Measurements from ENCODE around the gene KDM4F.

KDM4F gene

DNA sequence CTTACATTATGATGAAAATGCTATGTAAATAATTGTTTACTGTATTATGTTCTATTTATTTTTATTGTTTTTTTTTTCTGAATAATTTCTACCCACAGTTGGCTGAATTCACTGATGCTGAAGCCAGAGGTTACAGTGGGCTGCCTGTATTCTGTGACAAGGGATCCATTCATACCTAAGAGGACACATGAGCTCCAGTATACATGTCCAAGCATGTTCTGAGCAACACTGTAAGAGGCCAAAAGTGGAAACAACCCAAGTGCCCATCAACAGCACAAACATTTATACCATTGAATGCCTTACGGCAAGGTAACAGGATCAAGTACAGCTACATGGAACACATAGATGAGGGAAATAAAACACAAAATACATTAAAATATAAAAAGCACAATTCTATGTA is 16.1 kb downstream of the KDM4F start:
- DNase-seq (ENCODE audit: low read depth): no peak

DNA sequence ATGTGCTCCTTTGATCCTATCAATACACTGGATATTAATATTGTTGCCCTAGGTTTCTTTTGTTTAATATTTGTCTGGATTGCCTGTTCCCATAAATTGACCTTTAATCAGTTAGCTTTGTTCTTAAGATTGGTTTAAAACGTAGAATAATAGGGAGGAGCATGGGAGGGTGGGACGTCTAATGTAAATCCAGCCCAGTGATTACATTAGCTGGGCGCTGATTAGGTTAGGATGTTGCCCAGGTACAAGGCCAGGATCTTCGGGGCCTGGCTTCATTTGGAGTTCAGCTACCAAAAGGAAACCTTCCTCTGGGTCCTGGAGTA is 17.5 kb downstream of the KDM4F start, which contains the start of gene SRSF8:
SRSF8 (plus strand) TSS at position 204 of the 323 bp plus-strand sequence. CDS start 308 bp downstream, outside the sequence.
- DNase-seq (ENCODE audit: low read depth): no peak

DNA sequence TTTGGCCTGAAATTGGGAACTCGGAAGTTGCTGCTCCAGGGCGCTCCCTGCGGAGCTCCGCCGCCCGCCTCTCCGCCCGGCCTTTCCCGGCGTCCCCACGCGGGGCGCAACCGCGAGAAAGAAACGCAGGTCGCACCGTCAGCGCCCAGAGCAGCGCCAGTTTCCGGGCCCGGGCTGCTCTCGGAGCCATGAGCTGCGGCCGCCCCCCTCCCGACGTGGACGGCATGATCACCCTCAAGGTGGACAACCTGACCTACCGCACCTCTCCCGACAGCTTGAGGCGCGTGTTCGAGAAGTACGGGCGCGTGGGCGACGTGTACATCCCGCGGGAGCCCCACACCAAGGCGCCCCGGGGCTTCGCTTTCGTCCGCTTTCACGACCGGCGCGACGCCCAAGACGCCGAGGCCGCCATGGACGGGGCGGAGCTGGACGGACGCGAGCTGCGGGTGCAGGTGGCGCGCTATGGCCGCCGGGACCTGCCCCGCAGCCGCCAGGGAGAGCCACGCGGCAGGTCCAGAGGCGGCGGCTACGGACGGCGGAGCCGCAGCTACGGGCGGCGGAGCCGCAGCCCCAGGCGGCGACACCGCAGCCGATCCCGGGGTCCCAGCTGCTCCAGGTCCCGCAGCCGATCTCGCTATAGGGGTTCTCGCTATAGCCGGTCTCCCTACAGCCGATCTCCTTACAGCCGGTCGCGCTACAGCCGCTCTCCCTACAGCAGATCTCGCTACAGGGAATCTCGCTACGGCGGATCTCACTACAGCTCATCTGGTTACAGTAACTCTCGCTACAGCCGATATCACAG is 18.0 kb downstream of the KDM4F start:
- DNase-seq (ENCODE audit: low read depth): peak; percentile 58

GRCh38 chr11:95067841-95068219 is 18.6 kb downstream of the KDM4F start:
- no peak for DNase-seq (ENCODE audit: low read depth)

DNA sequence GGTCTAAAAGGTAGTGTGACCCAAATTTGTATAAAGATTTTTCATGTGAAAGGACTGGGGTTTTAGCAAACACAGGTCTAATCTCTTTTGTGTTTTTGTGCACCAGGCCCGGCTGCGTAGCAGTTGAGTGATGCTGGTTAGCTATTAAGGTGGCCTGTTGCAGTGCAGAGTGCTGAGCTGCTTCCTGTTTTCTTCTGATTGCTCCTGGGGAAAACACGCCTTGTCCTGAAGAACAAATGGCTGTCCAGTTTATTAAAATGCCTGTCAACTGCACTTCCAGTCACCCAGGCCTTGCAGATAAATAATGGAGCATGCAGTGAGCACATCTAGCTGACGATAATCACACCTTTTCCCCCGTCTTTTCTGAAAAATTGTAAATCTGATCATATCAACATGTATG is 19.3 kb downstream of the KDM4F start:
- peak; percentile 31 for DNase-seq (ENCODE audit: low read depth)

GRCh38 chr11:95070471-95070870 is 21.2 kb downstream of the KDM4F start:
- DNase-seq (ENCODE audit: low read depth): no peak

DNA sequence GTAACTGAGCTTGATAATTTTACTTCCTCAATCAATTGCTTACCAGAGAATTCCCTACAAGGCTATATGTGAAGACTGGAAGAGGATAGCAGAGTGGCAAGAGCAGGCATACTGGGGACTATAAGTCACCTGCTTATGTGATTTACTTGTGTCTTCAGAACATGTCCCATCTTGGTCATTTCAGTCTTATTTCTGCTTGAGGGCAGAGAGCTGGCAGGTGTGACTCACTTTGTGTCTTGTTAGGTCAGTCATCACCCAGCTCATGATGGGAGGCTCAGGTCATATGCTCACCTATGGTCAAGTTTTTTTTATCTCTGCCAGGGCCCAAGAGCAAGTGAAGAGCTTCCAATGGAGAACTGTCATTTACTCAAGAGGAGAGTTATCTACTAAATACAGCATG is 23.7 kb downstream of the KDM4F start:
- no peak for DNase-seq (ENCODE audit: low read depth)

DNA sequence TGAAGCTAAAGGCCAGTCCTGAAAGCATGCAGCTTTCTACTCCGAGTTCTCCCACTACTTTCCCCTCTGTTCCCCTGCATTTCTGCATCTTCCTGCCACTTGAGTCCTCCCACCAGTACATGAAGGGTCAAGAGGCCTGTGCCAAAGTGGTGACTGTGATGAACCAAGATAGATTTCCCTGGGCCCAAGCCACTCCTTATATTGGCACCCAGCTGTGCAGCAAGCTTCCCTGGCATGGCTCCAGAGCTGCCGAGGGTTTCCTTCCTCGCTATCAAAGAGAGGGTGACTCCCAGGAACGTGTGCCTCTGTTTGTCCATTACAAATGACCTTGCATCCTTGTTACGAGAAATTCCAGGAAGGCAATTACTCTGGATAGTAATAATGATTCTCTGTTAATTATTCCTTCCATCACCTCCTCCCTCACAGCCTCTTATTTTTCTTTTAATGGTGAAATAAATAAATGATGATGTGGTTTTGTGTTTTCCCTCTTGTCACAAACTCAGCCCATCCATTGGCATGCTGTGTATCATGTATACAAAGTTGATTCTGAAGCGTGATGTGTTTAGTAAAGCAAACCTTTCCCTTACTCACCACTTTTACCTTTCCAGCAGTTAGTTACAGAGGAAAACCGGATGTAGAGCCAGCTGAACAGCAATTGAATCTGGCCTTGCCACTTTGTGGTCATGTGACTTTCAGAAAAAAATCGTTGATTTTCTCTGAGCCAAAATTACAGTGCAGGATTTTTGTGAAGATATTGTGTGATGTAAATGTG is 25.8 kb downstream of the KDM4F start:
- no peak for DNase-seq (ENCODE audit: low read depth)

GRCh38 chr11:95076416-95076815 is 27.2 kb downstream of the KDM4F start:
- no peak for DNase-seq (ENCODE audit: low read depth)

GRCh38 chr11:95076981-95077380 is 27.8 kb downstream of the KDM4F start:
- DNase-seq (ENCODE audit: low read depth): no peak

- DNase-seq (ENCODE audit: low read depth): no peak
Observed at GRCh38 chr11:95078526-95078925, 29.3 kb downstream of the KDM4F start.

DNA sequence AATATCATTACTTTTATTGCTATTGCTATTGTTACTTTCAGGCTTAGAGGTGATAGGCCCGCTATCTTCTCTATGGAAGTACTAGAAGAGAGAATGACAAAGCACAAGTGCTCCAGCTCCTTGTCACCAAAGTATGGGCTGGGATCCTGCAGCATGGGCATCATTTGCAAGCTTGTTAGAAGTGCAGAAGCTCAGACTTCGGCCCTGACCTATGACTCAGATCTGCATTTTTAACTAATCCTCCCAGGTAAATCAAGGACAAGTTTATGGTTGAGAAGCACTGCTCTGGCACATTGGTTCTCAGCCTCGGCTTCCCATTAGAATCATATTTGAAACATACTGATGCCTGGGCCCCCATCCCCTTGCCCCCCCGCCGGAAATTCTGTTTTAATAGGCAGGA is 31.8 kb downstream of the KDM4F start:
- no peak for DNase-seq (ENCODE audit: low read depth)

- no peak for DNase-seq (ENCODE audit: low read depth)
Observed at GRCh38 chr11:95081412-95081811, 32.2 kb downstream of the KDM4F start.

GRCh38 chr11:95082576-95083001 is 33.4 kb downstream of the KDM4F start:
- no peak for DNase-seq (ENCODE audit: low read depth)

GRCh38 chr11:95084509-95084908 is 35.3 kb downstream of the KDM4F start:
- peak; percentile 58 for DNase-seq (ENCODE audit: low read depth)

- no peak for DNase-seq (ENCODE audit: low read depth)
Observed at GRCh38 chr11:95085117-95085816, 36.0 kb downstream of the KDM4F start.

- no peak for DNase-seq (ENCODE audit: low read depth)
Observed at GRCh38 chr11:95086151-95086550, 36.9 kb downstream of the KDM4F start.

DNA sequence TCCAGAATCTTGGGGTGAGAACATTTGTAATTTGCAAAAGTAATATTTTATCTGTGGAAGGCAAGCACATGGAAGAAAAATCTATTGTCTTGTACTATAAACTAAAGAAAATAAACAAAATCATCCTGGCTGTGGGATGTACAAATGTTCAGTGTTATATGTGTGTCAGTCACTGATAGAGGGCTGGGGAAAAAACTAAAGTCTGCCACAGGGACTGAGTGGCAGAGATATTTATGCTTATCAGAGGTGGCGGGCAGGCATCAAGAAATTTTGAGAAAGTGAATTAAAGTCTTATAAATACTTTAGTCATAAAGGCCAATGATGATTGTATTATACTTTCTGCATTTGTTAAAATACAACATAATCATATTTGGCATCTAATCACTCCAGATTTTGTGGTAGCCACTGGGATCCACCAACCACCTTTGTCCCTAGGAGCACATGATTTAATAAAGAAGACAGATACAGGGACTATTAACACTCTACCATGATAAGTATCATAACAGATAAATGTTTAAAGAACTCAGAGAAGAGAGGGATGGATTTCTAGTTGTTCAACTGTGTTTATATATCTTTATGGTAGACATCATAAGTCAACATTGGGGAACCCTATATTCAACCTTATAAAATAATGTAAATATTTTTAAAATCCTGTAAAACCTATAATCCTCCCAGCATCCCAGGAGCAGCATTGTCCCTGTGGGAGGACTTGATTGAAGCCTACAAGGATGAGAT is 37.8 kb downstream of the KDM4F start:
- DNase-seq (ENCODE audit: low read depth): no peak

- DNase-seq (ENCODE audit: low read depth): peak; percentile 6
Observed at GRCh38 chr11:95088946-95089619, 39.9 kb downstream of the KDM4F start.

GRCh38 chr11:95089620-95090542 is 40.7 kb downstream of the KDM4F start, which contains the start of gene ENDOD1:
TSS of gene ENDOD1 (plus strand) at chr11:95089846. CDS start at chr11:95089928, 82 bp downstream.
- DNase-seq (ENCODE audit: low read depth): peak; percentile 78

All from stimulated activated CD4-positive, alpha-beta T cell treated with anti-CD3 and anti-CD28 coated beads, Interleukin-2, amount 100 ng/mL, for 4 hours (primary cell).